Left lung (tissue), 10 donors: Measurements from ENCODE around the gene LGI4. TPM values are rescaled to one million over a fixed set of nuclear protein-coding genes. Genes with fewer than 3 reads are reported as not detected.

Source experiments
- ATAC-seq: fragments of 200-7000 bp; cut with Tn5 transposase; one replicate; pipeline ENCODE4 v1.9.1; 2020; ENCODE audit warnings: moderate library complexity
- DNase-seq, 4 donors: peaks; one replicate each; pipeline ENCODE4 v3.0.0-alpha.2; 2013 to 2020
- H3K27ac ChIP-seq, 2 donors: fragments of 200-600 bp; sonication (generic) in 1 of 2; one replicate each; pipeline versions ENCODE4 v1.5.0 to v1.8.0; 2020 to 2021
- H3K27me3 ChIP-seq, 2 donors: fragments of 200-600 bp; sonication (generic) in 1 of 2; one replicate each; pipeline versions ENCODE4 v1.5.0 to v1.8.0; 2020 to 2021
- H3K36me3 ChIP-seq, 2 donors: fragments of 200-600 bp; sonication (generic) in 1 of 2; one replicate each; pipeline versions ENCODE4 v1.5.0 to v1.8.0; 2020 to 2021
- H3K4me1 ChIP-seq, 2 donors: fragments of 200-600 bp; one replicate each; pipeline ENCODE4 v1.8.0; 2021
- H3K4me3 ChIP-seq, 2 donors: fragments of 200-600 bp; sonication (generic) in 1 of 2; one replicate each; pipeline versions ENCODE4 v1.5.0 to v1.8.0; 2020 to 2021; ENCODE audit warnings: mild to moderate bottlenecking in 1 of 2
- H3K9me3 ChIP-seq, 2 donors: fragments of 200-600 bp; sonication (generic) in 1 of 2; one replicate each; pipeline versions ENCODE4 v1.5.0 to v1.8.0; 2020 to 2021
- intact Hi-C, 2 donors: fragments of 100-400 bp; cut with DNase I; formaldehyde crosslinking; loops; one replicate each; pipeline versions ENCODE4 v1.11.2 to v1.14.2; 2022
- polyA plus RNA-seq, 6 donors: library from polyadenylated mRNA; unstranded; fragments of 120-200 nt; gene quantifications; one replicate each; pipeline ENCODE4 v1.2.1, GENCODE V29; 2013; ENCODE audit not compliant: insufficient read length in 6 of 6
- total RNA-seq, 2 donors: library from RNA; stranded (reverse); fragmentation: NEBNext Ultra II Directional; extraction: Animal tissue kit (Norgen Biotek cat#: 25700); gene quantifications; one replicate each; pipeline ENCODE4 v1.2.1, GENCODE V29; 2021
- TF ChIP-seq, protein P1 (sequence below), 2 donors: fragments of 200-600 bp; sonication (generic) in 1 of 2; IDR thresholded peaks; one replicate each; pipeline versions ENCODE4 v1.5.0 to v1.8.0; 2021; ENCODE audit warnings: antibody characterized with exemption in 2 of 2
- donor health status: DM: no; HTN: yes; CAD: no.
- donor health status: DM: no; HTN: no; CAD: no.

LGI4 gene
- total and polyA plus RNA-seq, 8 donors: 1.8 to 3.4 (median 2.7) TPM

DNA sequence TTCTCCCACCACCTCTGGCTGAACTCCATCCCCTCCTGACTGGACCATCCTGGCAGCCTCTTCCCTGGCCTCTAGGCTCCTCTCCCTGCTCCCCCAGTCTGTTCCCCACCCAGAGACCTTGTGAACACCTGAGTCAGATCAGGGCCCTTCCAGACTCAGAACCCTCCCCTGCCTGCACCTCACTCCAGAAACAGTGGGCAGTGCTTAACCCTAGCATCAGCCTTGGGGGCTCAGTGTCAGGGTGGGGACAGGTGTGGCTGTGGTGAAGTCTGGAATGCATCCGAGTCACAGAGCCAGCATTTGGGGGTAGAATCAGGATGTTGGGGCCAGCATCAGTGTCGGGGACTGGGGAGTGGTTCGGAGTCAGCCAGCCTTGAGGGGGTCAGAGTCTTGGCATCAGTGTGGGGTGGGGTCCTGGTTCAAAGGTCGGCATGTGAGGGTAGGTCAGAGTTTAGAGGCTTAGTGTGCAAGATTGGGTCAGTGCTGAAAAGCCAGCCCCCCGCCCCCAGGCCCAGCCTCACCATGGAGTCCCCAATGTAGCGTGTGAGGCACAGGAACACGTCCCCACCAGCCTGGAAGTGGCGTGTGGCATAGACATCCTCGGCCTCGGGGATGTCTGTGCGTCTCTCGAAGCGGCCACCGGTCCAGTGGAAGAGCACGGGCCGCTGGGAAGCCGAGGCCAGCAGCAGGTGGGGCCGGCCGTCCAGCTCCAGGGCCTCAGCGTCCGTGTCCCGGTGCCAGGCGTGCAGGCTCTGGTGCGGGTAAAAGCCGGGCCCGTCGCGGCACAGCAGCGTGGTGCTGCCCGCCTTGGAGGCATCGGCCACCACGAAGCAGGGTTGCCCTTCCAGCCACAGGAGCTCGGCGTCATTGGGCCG lies 8.9 kb downstream of the LGI4 start:
- Histone ChIP-seq H3K9me3 (no peaks in the 10 kb centered on the region), H3K4me1 (peaks cover 15 to 18% of the 10 kb centered on the region in 2 donors), H3K4me3 (no peak overlapping the region), H3K27me3 (no peaks in the 10 kb centered on the region), H3K27ac (no peak overlapping the region), H3K36me3 (no peaks in the 10 kb centered on the region)
- TF ChIP-seq, protein P1, sequence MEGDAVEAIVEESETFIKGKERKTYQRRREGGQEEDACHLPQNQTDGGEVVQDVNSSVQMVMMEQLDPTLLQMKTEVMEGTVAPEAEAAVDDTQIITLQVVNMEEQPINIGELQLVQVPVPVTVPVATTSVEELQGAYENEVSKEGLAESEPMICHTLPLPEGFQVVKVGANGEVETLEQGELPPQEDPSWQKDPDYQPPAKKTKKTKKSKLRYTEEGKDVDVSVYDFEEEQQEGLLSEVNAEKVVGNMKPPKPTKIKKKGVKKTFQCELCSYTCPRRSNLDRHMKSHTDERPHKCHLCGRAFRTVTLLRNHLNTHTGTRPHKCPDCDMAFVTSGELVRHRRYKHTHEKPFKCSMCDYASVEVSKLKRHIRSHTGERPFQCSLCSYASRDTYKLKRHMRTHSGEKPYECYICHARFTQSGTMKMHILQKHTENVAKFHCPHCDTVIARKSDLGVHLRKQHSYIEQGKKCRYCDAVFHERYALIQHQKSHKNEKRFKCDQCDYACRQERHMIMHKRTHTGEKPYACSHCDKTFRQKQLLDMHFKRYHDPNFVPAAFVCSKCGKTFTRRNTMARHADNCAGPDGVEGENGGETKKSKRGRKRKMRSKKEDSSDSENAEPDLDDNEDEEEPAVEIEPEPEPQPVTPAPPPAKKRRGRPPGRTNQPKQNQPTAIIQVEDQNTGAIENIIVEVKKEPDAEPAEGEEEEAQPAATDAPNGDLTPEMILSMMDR (IDR thresholded peaks at IDR 0.05): no peak
- intact Hi-C loops: no loop called here
- no peak for DNase-seq
- ATAC-seq: no peak

- peak overlapping the region in 1 of 2 donors; percentile 80 for H3K27ac ChIP-seq
- no peak overlapping the region for H3K4me3 ChIP-seq
- ATAC-seq (no peak), DNase-seq (no peak)
- H3K9me3 ChIP-seq: no peaks in the 10 kb centered on the region
- no peaks in the 10 kb centered on the region for H3K27me3 ChIP-seq
- no peaks in the 10 kb centered on the region for H3K36me3 ChIP-seq
- TF ChIP-seq, protein P1 (IDR thresholded peaks at IDR 0.05): no peak
- peaks cover 15 to 20% of the 10 kb centered on the region in 2 donors for H3K4me1 ChIP-seq
- intact Hi-C loops: no loop called here
These were observed 9.6 kb downstream of the LGI4 start for GRCh38 chr19:35125270-35125717.

GRCh38 chr19:35124098-35125060 lies 10.5 kb downstream of the LGI4 start:
- peaks cover 15 to 26% of the 10 kb centered on the region in 2 donors for H3K4me1 ChIP-seq
- DNase-seq (peak; percentile 93 to 97 (median 96)), ATAC-seq (peak; percentile 95)
- no peaks in the 10 kb centered on the region for H3K27me3 ChIP-seq
- peak overlapping the region; percentile 33 to 44 for H3K4me3 ChIP-seq
- H3K27ac ChIP-seq: peak overlapping the region; percentile 76 to 80
- no peaks in the 10 kb centered on the region for H3K36me3 ChIP-seq
- no peaks in the 10 kb centered on the region for H3K9me3 ChIP-seq
- intact Hi-C loops: no loop called here
- TF ChIP-seq, protein P1 (IDR thresholded peaks at IDR 0.05): no peak

DNA sequence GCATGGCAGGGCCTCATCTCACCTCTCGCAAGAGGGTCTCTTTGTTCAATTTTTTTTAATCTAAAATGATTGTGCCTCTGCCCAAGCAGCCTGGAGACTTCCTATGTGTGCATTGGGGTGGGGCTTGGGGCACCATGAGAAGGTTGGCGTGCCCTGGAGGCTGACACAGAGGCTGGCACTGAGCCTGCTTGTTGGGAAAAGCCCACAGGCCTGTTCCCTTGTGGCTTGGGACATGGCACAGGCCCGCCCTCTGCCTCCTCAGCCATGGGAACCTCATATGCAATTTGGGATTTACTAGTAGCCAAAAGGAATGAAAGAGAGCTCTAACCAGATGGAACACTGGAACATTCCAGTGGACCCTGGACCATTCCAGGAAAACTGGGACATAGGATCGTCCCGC lies 11.3 kb downstream of the LGI4 start:
- ATAC-seq (peak; percentile 42), DNase-seq (peak in 1 of 4 donors; percentile 81)
- Histone ChIP-seq H3K9me3 (no peaks in the 10 kb centered on the region), H3K27ac (peak overlapping the region; percentile 76 to 80), H3K36me3 (no peaks in the 10 kb centered on the region), H3K4me1 (peaks cover 15 to 26% of the 10 kb centered on the region in 2 donors), H3K4me3 (no peak overlapping the region), H3K27me3 (no peaks in the 10 kb centered on the region)
- intact Hi-C loops: no loop called here
- TF ChIP-seq, protein P1 (IDR thresholded peaks at IDR 0.05): no peak
